IPS-NIHi11 (cell line): Measurements from ENCODE around the gene COIL.

Experiments
- DNase-seq: peaks from one replicate; pipeline ENCODE4 v3.0.0; 2012; ENCODE audit warnings: mixed read lengths, low spot score

The COIL gene

GRCh38 chr17:56935461-56935860 is 25.4 kb downstream of the COIL start:
- no peak for DNase-seq

GRCh38 chr17:56934280-56934679 is 26.6 kb downstream of the COIL start:
- no peak for DNase-seq

GRCh38 chr17:56933868-56934267 is 27.0 kb downstream of the COIL start:
- DNase-seq = no peak

- DNase-seq = no peak
Measured at GRCh38 chr17:56933151-56933745, 27.6 kb downstream of the COIL start.

GRCh38 chr17:56930739-56931337 is 30.0 kb downstream of the COIL start:
- DNase-seq = no peak

GRCh38 chr17:56929362-56929969 is 31.4 kb downstream of the COIL start:
- no peak for DNase-seq

- no peak for DNase-seq
Measured at GRCh38 chr17:56928586-56928985, 32.3 kb downstream of the COIL start.

- DNase-seq = no peak
Measured at GRCh38 chr17:56926704-56927103, 34.1 kb downstream of the COIL start.

- DNase-seq = no peak
Measured at GRCh38 chr17:56926270-56926669, 34.6 kb downstream of the COIL start.

- no peak for DNase-seq
Measured at GRCh38 chr17:56925088-56925487, 35.8 kb downstream of the COIL start.

- no peak for DNase-seq
Measured at GRCh38 chr17:56919717-56920116, 41.1 kb downstream of the COIL start.

- DNase-seq = no peak
Measured at GRCh38 chr17:56918916-56919315, 41.9 kb downstream of the COIL start.

- no peak for DNase-seq
Measured at GRCh38 chr17:56917559-56918296, 43.1 kb downstream of the COIL start.

- no peak for DNase-seq
Measured at GRCh38 chr17:56914581-56915273, 46.1 kb downstream of the COIL start.

- peak; percentile 97 for DNase-seq
Measured at GRCh38 chr17:56913867-56914580, 46.8 kb downstream of the COIL start, which contains the start of gene TRIM25. TRIM25 (minus strand) TSS chr17:56914049; CDS start chr17:56913988, 61 bp downstream.

GRCh38 chr17:56913353-56913866 is 47.4 kb downstream of the COIL start:
- peak; percentile 59 for DNase-seq

- no peak for DNase-seq
Measured at GRCh38 chr17:56913000-56913311, 47.9 kb downstream of the COIL start.

- DNase-seq = no peak
Measured at GRCh38 chr17:56912105-56912999, 48.5 kb downstream of the COIL start.

GRCh38 chr17:56910509-56911235 is 50.2 kb downstream of the COIL start:
- DNase-seq = no peak
